Type B pancreatic cell (in vitro differentiated cells): ENCODE data around the gene CDCA7. TPM values are rescaled to one million over a fixed set of nuclear protein-coding genes. Genes with fewer than 3 reads are reported as not detected.

ENCODE experiments used
- DNase-seq: peaks from one replicate; pipeline ENCODE4 v3.0.0; 2021; ENCODE audit warnings: mixed read lengths; ENCODE audit not compliant: unreplicated experiment; ENCODE audit errors: extremely low spot score
- H3K27ac Mint-ChIP-seq: 2 replicates; pipeline ENCODE4 v1.8.0; 2021; ENCODE audit warnings: mild to moderate bottlenecking, mixed read lengths
- H3K27me3 Mint-ChIP-seq: 2 replicates; pipeline ENCODE4 v1.8.0; 2021; ENCODE audit warnings: mixed read lengths
- H3K36me3 Mint-ChIP-seq: 2 replicates; pipeline ENCODE4 v1.8.0; 2021; ENCODE audit warnings: mixed read lengths
- H3K4me1 Mint-ChIP-seq: one replicate; pipeline ENCODE4 v1.8.0; 2021; ENCODE audit warnings: mixed read lengths; ENCODE audit not compliant: unreplicated experiment
- H3K4me3 Mint-ChIP-seq: 2 replicates; pipeline ENCODE4 v1.8.0; 2021; ENCODE audit warnings: mild to moderate bottlenecking, mixed read lengths
- H3K9me3 Mint-ChIP-seq: 2 replicates; pipeline ENCODE4 v1.8.0; 2021; ENCODE audit warnings: mixed read lengths
- CTCF ChIP-seq: fragments of 200-600 bp; sonication (generic); conservative IDR thresholded peaks from 2 replicates; pipeline ENCODE4 v1.5.0; 2021; ENCODE audit warnings: antibody characterized with exemption, mild to moderate bottlenecking
- total RNA-seq: library from RNA; stranded (reverse); gene quantifications from 2 replicates; pipeline ENCODE4 v1.2.1, GENCODE V29; 2021; ENCODE audit warnings: low replicate concordance

The CDCA7 gene
- total RNA-seq, 1 donor from 2014 or later = 54.0 TPM

- no peak overlapping the region for H3K4me3 Mint-ChIP-seq
These were observed 63.1 kb downstream of the CDCA7 start for GRCh38 chr2:173417802-173418201.

More at GRCh38 chr2:173417802-173418201, 63.1 kb downstream of the CDCA7 start:
- Mint-ChIP-seq H3K27me3 (peaks cover 10% of the 10 kb centered on the region), H3K9me3 (peaks cover 10% of the 10 kb centered on the region), H3K36me3 (no peaks in the 10 kb centered on the region), H3K4me1 (peaks cover 12% of the 10 kb centered on the region), H3K27ac (no peak overlapping the region)
- no peak for TF ChIP-seq CTCF
- no peak for DNase-seq
